Body of pancreas (tissue), 4 donors: ENCODE data around the gene UPF3A. TPM values are rescaled to one million over a fixed set of nuclear protein-coding genes. Genes with fewer than 3 reads are reported as not detected.
A peak's percentile ranks its signal among the peaks of the same experiment; 100 is the strongest.

ENCODE experiments used
- ATAC-seq: fragments of 150-250 bp; one replicate; pipeline ENCODE4 v1.9.1; 2016
- DNase-seq, 4 donors: peaks; one replicate each; pipeline ENCODE4 v3.0.0-alpha.2; 2019
- H3K27ac ChIP-seq, 4 donors: fragments of 200-600 bp; sonication (generic); 1 replicate in 3 of 4; 2 replicates in 1 of 4; pipeline versions ENCODE4 v1.5.1 to v1.6.1; 2016 to 2019; ENCODE audit warnings: mild to moderate bottlenecking in 1 of 4, mixed read lengths in 1 of 4, moderate library complexity in 1 of 4
- H3K27me3 ChIP-seq, 2 donors: fragments of 200-600 bp; sonication (generic); one replicate each; pipeline ENCODE4 v1.6.0; 2016; ENCODE audit warnings: mild to moderate bottlenecking in 1 of 2
- H3K36me3 ChIP-seq, 2 donors: fragments of 200-600 bp; sonication (generic); replicated peaks in 1 of 2; 2 replicates each; pipeline ENCODE4 v1.5.1; 2016; ENCODE audit warnings: low read depth in 2 of 2; ENCODE audit not compliant: insufficient read depth in 1 of 2
- H3K4me1 ChIP-seq: fragments of 200-600 bp; sonication (generic); one replicate; pipeline ENCODE4 v1.6.0; 2016
- H3K4me3 ChIP-seq, 2 donors: fragments of 200-600 bp; sonication (generic); 1 replicate in 1 of 2; 2 replicates in 1 of 2; pipeline ENCODE4 v1.5.1; 2016 to 2019
- H3K9me3 ChIP-seq, 3 donors: fragments of 200-600 bp; sonication (generic); 1 replicate in 2 of 3; 2 replicates in 1 of 3; pipeline ENCODE4 v1.5.1; 2016
- POLR2A ChIP-seq, 3 donors: fragments of 450-650 bp; IDR thresholded peaks; one replicate each; pipeline ENCODE4 v1.6.1; 2016; ENCODE audit warnings: antibody characterized with exemption in 3 of 3, mild to moderate bottlenecking in 2 of 3
- WGBS, 2 donors: methylation state at CpG; one replicate each; pipeline ENCODE4 v1.1.5; 2017; 5-methylcytosine and 5-hydroxymethylcytosine counted together
- intact Hi-C: fragments of 100-400 bp; cut with DNase I; formaldehyde crosslinking; loops from one replicate; pipeline ENCODE4 v1.15.1; 2023
- total RNA-seq, 2 donors: library from RNA; depleted of rRNA; stranded (reverse); fragments of >200 nt; gene quantifications; one replicate each; pipeline ENCODE4 v1.1.0, GENCODE V29; 2016
- TF ChIP-seq, protein P1 (sequence below), 7 experiments: fragments of 450-650 bp in 4 of 7; fragments of 200-600 bp in 3 of 7; sonication (generic) in 3 of 7; IDR thresholded peaks; one replicate each; pipeline ENCODE4 v1.5.1; 2016 to 2019; ENCODE audit warnings: antibody characterized with exemption in 7 of 7

The UPF3A gene
- total RNA-seq, result 10 to 100 TPM; 33.9 to 35.8 TPM

GRCh38 chr13:114281351-114282040, at the start of gene UPF3A:
TSS of gene UPF3A (plus strand) at chr13:114281601. CDS start at chr13:114281640, 39 bp downstream.
- intact Hi-C loops, result no loop called here
- Histone ChIP-seq H3K27ac (peak within 1 kb of the TSS; percentile 97 to 98 (median 98)), H3K9me3 (no peaks in the 10 kb centered on the region), H3K4me3 (peak within 1 kb of the TSS; percentile 72 to 93), H3K4me1 (peaks cover 34% of the 10 kb centered on the region), H3K36me3 (peaks cover under 1 to 3% of the 10 kb centered on the region in 2 donors), H3K27me3 (no peaks in the 10 kb centered on the region)
- peak; percentile 70 to 80 (median 76) for TF ChIP-seq POLR2A (IDR thresholded peaks at IDR 0.05)
- TF ChIP-seq, protein P1, sequence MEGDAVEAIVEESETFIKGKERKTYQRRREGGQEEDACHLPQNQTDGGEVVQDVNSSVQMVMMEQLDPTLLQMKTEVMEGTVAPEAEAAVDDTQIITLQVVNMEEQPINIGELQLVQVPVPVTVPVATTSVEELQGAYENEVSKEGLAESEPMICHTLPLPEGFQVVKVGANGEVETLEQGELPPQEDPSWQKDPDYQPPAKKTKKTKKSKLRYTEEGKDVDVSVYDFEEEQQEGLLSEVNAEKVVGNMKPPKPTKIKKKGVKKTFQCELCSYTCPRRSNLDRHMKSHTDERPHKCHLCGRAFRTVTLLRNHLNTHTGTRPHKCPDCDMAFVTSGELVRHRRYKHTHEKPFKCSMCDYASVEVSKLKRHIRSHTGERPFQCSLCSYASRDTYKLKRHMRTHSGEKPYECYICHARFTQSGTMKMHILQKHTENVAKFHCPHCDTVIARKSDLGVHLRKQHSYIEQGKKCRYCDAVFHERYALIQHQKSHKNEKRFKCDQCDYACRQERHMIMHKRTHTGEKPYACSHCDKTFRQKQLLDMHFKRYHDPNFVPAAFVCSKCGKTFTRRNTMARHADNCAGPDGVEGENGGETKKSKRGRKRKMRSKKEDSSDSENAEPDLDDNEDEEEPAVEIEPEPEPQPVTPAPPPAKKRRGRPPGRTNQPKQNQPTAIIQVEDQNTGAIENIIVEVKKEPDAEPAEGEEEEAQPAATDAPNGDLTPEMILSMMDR (IDR thresholded peaks at IDR 0.05), result no peak
- 0% methylated on average over 42 of the region's 89 CpGs; no CpG with 5 or more reads in 1 of the 2 donors for WGBS, 2 donors
- DNase-seq (peak; percentile 89 to 93 (median 92)), ATAC-seq (peak; percentile 93)

GRCh38 chr13:114231886-114232285, 49.5 kb upstream of the UPF3A start:
- ATAC-seq, result no peak
- H3K4me3 ChIP-seq, result no peak overlapping the region
- no peaks in the 10 kb centered on the region for H3K27me3 ChIP-seq
- no peaks in the 10 kb centered on the region for H3K36me3 ChIP-seq
- no peak overlapping the region for H3K27ac ChIP-seq
- TF ChIP-seq, protein P1 (IDR thresholded peaks at IDR 0.05), result no peak
- intact Hi-C loops, result no loop called here
- WGBS, 2 donors, result 72 to 80% methylated on average over 8 of the region's 8 CpGs
- H3K4me1 ChIP-seq, result peaks cover 14% of the 10 kb centered on the region
- H3K9me3 ChIP-seq, result no peaks in the 10 kb centered on the region
- DNase-seq, result no peak

DNA sequence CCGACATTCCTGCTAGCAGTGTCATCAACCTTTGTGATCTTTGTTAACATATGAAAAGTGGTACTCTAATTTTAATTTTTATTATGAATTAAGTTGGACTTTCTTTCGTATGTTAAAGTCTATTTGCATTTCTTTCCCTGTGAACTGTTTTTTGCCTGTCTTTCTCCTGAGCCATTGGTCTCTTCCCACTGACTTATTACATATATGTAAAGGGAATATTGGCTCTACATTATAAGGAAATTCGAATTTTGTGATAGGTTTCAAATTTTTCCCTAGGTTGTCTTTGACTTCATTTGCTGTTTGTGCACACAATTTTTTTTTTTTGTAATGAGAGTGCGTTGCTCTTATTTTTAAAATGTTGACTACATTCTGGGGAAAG, 47.1 kb upstream of the UPF3A start:
- WGBS, 2 donors, result 49 to 53% methylated on average over 4 of the region's 4 CpGs
- no peak for ATAC-seq

GRCh38 chr13:114234645-114235421, 46.6 kb upstream of the UPF3A start, which contains the start of gene CDC16:
TSS of gene CDC16 (plus strand) at chr13:114234897. CDS start at chr13:114235085, 188 bp downstream.
- ATAC-seq, result peak; percentile 99

More for the DNA sequence above, 47.1 kb upstream of the UPF3A start:
- H3K9me3 ChIP-seq, result no peaks in the 10 kb centered on the region
- peaks cover 12% of the 10 kb centered on the region for H3K4me1 ChIP-seq
- no peak for DNase-seq
- peak overlapping the region; percentile 73 to 91 (median 80) for H3K27ac ChIP-seq
- intact Hi-C loops, result no loop called here
- no peak overlapping the region for H3K4me3 ChIP-seq
- no peak for TF ChIP-seq POLR2A (IDR thresholded peaks at IDR 0.05)
- peaks cover 13% of the 10 kb centered on the region in 2 donors for H3K36me3 ChIP-seq
- no peaks in the 10 kb centered on the region for H3K27me3 ChIP-seq

More at GRCh38 chr13:114234645-114235421, 46.6 kb upstream of the UPF3A start, which contains the start of gene CDC16:
- intact Hi-C loops, result no loop called here
- Histone ChIP-seq H3K4me1 (peaks cover 12% of the 10 kb centered on the region), H3K4me3 (peak within 1 kb of the TSS; percentile 61 to 85), H3K27ac (peak within 1 kb of the TSS; percentile 73 to 91 (median 80)), H3K9me3 (no peaks in the 10 kb centered on the region), H3K27me3 (no peaks in the 10 kb centered on the region), H3K36me3 (peaks cover 13 to 17% of the 10 kb centered on the region in 2 donors)
- WGBS, 2 donors, result 1% methylated on average over 27 to 63 of the region's 76 CpGs
- peak; percentile 94 to 96 (median 95) for DNase-seq
- peak; percentile 55 to 74 (median 60) for TF ChIP-seq POLR2A (IDR thresholded peaks at IDR 0.05)
- TF ChIP-seq, protein P1 (IDR thresholded peaks at IDR 0.05), result peak in 5 of 7 experiments; percentile 20 to 54 (median 41)
